ENCODE results near the gene LSM12. TPM values are rescaled to one million over a fixed set of nuclear protein-coding genes. Genes with fewer than 3 reads are reported as not detected.
"Not testable (repeated sequence)": the region's sequence is repeated elsewhere in the genome, so short reads cannot be mapped to it uniquely, and the experiment has no call there.

The LSM12 gene
- total RNA-seq, 1 donor from 2014 or later = 47.6 TPM

GRCh38 chr17:44061446-44061845 is 5.0 kb downstream of the LSM12 start:
- ATAC-seq (no peak), DNase-seq (ENCODE audit: missing footprints) (no peak)
- intact Hi-C loops (cut with DNase I) = no loop called here

- intact Hi-C loops (cut with DNase I) = no loop called here
- DNase-seq (ENCODE audit: missing footprints) = no peak
- no peak for ATAC-seq
Observed at GRCh38 chr17:44059101-44059892, 7.2 kb downstream of the LSM12 start.

- peak; percentile 81 for ATAC-seq
Observed at GRCh38 chr17:44053125-44053872, 13.2 kb downstream of the LSM12 start.

GRCh38 chr17:44049294-44050060 is 17.0 kb downstream of the LSM12 start:
- ATAC-seq (no peak), DNase-seq (ENCODE audit: missing footprints) (no peak)
- intact Hi-C loops (cut with DNase I) = loop anchor here (10.0 kb wide), 1 partner anchor 105 kb away; the partner anchor contains the start of gene PPY

More at GRCh38 chr17:44053125-44053872, 13.2 kb downstream of the LSM12 start:
- no peak for DNase-seq (ENCODE audit: missing footprints)
- intact Hi-C loops (cut with DNase I) = no loop called here

GRCh38 chr17:44046893-44047292 is 19.6 kb downstream of the LSM12 start:
- intact Hi-C loops (cut with DNase I) = loop anchor here (10.0 kb wide), 1 partner anchor 102 kb away; the partner anchor contains the start of gene PPY
- DNase-seq (ENCODE audit: missing footprints); ATAC-seq: not testable (repeated sequence)

GRCh38 chr17:44045486-44045885 is 21.0 kb downstream of the LSM12 start:
- DNase-seq (ENCODE audit: missing footprints) (no peak), ATAC-seq (no peak)
- intact Hi-C loops (cut with DNase I) = loop anchor here (10.0 kb wide), 1 partner anchor 101 kb away; the partner anchor contains the start of gene PPY

GRCh38 chr17:44044071-44044470 is 22.4 kb downstream of the LSM12 start:
- intact Hi-C loops (cut with DNase I) = loop anchor here (5.0 to 10.0 kb wide), 2 partner anchors 37 to 99 kb away; partner anchors contain the start of gene PPY
- ATAC-seq (no peak), DNase-seq (ENCODE audit: missing footprints) (no peak)

GRCh38 chr17:44043272-44043696 is 23.2 kb downstream of the LSM12 start:
- intact Hi-C loops (cut with DNase I) = loop anchor here (5.0 to 10.0 kb wide), 2 partner anchors 36 to 98 kb away; partner anchors contain the start of gene PPY
- DNase-seq (ENCODE audit: missing footprints) = no peak
- no peak for ATAC-seq

GRCh38 chr17:44039829-44040635 is 26.4 kb downstream of the LSM12 start:
- no peak for DNase-seq (ENCODE audit: missing footprints)
- intact Hi-C loops (cut with DNase I) = loop anchor here (5.0 to 10.0 kb wide), 2 partner anchors 33 to 95 kb away; partner anchors contain the start of gene PPY
- ATAC-seq = peak; percentile 27

GRCh38 chr17:44038604-44039011 is 27.9 kb downstream of the LSM12 start:
- ATAC-seq (peak; percentile 8), DNase-seq (ENCODE audit: missing footprints) (no peak)
- intact Hi-C loops (cut with DNase I) = no loop called here

GRCh38 chr17:44037471-44037870 is 29.0 kb downstream of the LSM12 start:
- intact Hi-C loops (cut with DNase I) = no loop called here
- no peak for ATAC-seq

GRCh38 chr17:44034688-44035087 is 31.8 kb downstream of the LSM12 start:
- DNase-seq (ENCODE audit: missing footprints); intact Hi-C loops (cut with DNase I); ATAC-seq: not testable (repeated sequence)

More at GRCh38 chr17:44037471-44037870, 29.0 kb downstream of the LSM12 start:
- DNase-seq (ENCODE audit: missing footprints) = no peak

- intact Hi-C loops (cut with DNase I) = no loop called here
- no peak for ATAC-seq
- DNase-seq (ENCODE audit: missing footprints) = no peak
Observed at GRCh38 chr17:44033861-44034408, 32.5 kb downstream of the LSM12 start.

- ATAC-seq (no peak), DNase-seq (ENCODE audit: missing footprints) (no peak)
- intact Hi-C loops (cut with DNase I) = no loop called here
Observed at GRCh38 chr17:44030482-44030881, 36.0 kb downstream of the LSM12 start.

GRCh38 chr17:44029736-44030135 is 36.7 kb downstream of the LSM12 start:
- DNase-seq (ENCODE audit: missing footprints) (no peak), ATAC-seq (no peak)
- intact Hi-C loops (cut with DNase I) = no loop called here

GRCh38 chr17:44024853-44025252 is 41.6 kb downstream of the LSM12 start:
- DNase-seq (ENCODE audit: missing footprints) (no peak), ATAC-seq (no peak)
- intact Hi-C loops (cut with DNase I) = no loop called here

- DNase-seq (ENCODE audit: missing footprints) (no peak), ATAC-seq (no peak)
Observed at GRCh38 chr17:44024271-44024663, 42.2 kb downstream of the LSM12 start.

More at GRCh38 chr17:44024271-44024663, 42.2 kb downstream of the LSM12 start:
- intact Hi-C loops (cut with DNase I) = no loop called here

All from Right ventricle myocardium inferior (tissue), 1 donor.